NCI-H1092 treated with DMSO at 0.1 percent for 48 hours (cell line): ENCODE results near the gene SPATA9.
"Not testable (repeated sequence)": the region's sequence is repeated elsewhere in the genome, so short reads cannot be mapped to it uniquely, and the experiment has no call there.

Source experiments
- DNase-seq: peaks from one replicate; lab custom pipeline; 2025; lab: John Stamatoyannopoulos, UW

The SPATA9 gene

DNA sequence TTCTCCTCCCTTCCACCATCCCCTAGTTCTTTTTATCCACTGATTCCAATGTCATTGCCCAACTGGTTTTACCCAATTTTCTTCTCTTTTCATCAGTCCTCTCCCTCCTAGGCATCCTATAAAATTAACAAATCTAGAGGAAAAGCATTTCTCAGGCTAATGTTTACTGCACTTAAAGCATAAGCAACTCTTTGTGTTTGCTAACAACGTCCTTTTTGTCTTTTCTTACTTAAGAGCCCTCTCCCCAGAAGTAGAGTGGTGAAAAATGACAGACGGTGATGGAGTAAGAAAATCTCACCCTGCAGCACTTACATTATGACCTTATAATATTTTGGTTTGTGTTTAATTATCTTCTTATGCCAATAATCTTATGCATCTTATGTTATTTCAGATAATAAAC is 1.6 kb upstream of the SPATA9 start:
- no peak for DNase-seq

DNA sequence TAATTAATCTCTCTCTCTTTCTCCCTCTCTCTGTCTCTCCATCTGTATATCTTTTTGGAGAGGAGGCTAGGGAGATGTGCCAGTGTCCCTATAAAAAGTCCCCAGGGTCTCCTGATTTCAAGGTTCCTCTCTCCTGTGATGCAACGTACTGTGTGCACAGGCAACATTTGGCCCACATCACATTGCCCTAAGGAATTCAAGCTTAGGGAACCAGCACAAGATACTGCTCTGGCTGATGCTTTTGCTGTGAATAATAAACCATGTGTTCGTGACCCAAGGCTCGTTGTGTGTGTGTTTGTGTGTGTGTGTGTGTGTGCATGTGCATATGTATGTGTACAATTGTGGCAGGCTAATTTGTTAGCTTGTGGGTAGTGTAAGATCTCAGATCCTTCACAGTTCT is 9.7 kb downstream of the SPATA9 start:
- DNase-seq = no peak

DNA sequence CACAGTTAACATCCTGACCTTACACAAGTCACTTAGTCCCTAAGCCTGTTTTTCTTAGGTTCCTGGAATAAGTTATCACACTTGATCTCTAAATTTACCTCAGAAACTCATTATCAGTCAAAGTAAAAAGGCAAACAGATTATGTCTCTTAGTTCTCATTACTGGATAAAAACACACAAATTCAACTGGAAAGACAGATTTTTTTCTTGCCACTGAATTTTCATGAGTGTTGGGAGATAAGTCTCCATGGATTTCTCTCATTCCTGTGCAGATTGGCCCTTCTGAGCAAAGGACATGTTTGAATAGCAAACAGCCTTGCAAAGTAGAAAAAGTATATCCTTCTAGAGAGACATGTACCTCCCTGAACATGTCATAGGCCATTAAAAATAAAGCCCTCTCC is 10.2 kb downstream of the SPATA9 start:
- no peak for DNase-seq

DNA sequence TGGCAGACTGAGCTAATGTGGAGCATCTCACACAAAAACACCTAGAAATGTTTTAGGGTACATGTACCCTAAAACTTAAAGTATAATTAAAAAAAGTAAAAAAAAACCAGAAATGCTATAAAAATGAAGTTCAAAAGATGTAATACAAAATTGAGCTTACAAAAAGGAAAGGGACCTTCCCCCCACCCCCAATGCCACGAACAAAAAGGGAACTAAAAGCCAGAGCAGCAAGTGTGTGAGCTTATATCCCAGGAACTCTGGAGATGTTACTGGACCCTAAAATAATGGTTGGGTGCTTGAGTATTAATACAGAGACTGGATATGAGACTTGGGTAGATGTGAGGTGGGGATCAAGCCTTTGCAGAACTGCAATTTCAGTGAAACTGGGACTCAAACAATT is 11.0 kb downstream of the SPATA9 start:
- no peak for DNase-seq

DNA sequence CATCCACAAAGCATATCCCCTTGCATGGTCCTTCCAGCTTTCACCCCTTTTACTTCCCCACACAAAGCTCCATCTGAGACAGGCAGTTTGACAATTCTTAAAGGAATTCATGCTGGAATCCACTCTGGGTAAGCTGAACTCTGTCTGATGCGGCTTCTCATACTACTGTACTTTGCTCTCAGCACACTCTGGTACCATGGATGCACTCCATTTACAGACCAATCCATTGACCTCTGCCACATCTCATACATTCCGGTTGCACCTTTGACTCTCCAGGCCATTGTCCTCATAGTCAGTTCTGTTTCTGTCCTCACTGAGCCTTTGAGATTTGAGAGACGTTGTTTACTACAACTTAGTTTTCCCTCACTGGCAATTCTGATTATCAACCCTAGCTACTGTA is 12.2 kb downstream of the SPATA9 start:
- DNase-seq = no peak

DNA sequence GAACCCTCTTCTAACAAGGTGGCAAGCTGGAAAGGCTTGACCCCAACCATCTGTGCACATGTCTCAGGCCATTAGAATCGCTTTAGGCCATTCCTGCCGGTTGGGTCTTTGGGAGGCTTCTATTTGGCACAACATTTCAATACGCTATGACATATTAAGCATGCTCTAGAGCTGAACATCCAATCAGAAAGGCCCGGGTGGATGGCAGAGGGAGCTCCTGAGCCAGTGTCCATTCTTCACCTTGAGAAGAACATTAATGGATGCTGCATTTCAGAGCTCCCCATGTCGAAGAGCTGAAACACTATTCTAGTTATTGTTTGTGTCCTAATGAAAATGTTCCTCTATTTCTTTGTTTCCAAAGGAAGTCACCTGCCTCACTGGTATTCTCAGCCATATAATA is 12.8 kb downstream of the SPATA9 start:
- DNase-seq = no peak

DNA sequence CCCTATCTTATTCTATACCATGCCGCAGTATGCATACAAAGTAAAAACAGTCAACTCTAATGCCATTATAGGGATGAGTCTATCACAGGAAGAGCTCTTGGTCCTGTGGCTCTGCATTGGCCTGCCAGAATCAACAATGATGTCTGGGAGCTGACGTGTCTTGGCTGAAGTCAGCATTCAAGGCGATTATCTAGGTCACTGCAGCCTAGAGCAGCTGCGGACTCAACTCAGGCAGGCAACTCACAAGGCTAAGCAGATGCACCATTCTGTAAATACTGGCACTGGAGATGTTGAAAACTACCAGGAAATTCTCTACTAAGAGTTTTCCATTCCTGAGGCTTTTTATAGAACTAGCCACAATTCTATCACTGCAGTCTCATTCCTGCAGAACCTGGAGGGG is 13.3 kb downstream of the SPATA9 start:
- DNase-seq = no peak

DNA sequence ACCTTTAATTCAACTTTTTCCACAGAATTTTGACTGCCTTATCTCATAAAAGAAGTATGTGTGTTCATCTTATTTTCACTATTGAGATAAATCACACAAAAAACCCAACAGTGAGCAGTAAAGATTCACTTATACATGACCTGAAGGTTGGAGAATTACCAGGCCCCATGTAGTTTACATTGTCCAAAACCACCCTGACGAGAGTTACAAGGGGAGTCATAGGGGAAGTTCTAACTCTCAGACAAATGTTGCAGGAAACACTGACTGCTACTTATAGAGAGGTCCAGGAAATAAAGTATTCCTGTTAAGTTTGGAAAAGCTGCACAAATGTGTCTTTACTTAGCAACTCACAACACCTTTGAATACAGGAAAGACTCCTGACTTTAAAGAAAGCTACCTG is 14.1 kb downstream of the SPATA9 start:
- DNase-seq = no peak

DNA sequence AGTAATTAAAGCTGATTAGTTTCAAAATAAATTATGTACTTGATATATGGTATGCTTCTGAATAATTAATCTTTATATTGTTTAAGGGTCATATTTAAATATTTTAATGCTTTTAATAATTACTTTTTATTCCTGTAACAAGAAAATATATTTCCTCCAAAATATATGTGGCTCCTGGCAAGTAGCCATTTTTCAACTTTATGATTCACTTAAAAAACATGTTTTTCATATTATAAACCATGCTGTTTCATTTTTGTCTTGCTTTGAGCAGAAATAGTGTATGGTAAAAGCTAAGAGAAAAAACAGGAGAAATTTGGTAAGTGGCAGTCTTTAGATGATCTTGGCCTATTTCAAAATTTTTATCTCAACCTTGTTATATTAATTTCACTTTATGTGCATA is 14.6 kb downstream of the SPATA9 start:
- DNase-seq = no peak

DNA sequence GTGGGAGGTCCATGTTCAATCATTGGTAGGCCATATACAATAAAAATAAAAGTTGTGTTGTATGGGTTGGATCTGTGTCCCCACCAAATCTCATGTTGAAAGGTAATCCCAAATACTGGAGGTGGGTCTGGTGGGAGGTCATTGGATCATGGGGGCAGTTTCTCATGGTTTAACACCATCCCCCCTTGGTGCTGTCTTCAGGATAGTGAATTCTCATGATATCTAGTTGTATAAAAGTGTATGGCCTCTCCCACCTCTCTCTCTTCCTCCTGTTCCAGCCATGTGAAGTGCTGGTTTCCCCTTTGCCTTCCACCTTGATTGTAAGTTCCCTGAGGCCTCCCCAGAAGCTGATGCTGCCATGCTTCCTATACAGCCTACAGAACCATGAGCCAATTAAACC is 15.1 kb downstream of the SPATA9 start:
- DNase-seq = no peak

DNA sequence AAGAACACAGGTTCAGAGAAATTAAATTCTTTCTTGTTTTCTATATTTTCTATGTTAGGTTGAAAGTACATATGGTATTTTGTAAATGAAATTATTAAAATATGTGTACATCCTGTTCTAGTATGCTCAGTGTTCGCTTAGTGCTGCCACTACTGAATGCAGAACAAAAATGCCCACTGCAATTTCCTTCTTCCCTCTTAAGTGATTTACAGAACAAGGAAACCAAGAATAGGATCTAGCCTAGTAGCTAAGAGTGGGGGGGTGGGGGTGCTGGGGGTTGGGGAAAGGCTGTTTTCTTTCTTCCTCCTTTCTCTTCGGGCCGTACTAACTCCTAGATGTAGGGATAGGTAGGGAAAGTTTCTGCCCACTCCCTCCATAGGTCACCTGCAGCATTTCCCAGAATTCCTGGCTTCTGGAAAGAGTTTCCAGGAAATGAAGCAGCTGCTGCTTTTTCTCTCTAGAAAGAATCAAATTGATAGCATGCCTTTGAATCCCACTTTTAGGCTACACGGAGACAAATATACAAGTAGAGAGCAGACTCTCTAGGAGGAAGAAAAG is 15.7 kb downstream of the SPATA9 start:
- no peak for DNase-seq

DNA sequence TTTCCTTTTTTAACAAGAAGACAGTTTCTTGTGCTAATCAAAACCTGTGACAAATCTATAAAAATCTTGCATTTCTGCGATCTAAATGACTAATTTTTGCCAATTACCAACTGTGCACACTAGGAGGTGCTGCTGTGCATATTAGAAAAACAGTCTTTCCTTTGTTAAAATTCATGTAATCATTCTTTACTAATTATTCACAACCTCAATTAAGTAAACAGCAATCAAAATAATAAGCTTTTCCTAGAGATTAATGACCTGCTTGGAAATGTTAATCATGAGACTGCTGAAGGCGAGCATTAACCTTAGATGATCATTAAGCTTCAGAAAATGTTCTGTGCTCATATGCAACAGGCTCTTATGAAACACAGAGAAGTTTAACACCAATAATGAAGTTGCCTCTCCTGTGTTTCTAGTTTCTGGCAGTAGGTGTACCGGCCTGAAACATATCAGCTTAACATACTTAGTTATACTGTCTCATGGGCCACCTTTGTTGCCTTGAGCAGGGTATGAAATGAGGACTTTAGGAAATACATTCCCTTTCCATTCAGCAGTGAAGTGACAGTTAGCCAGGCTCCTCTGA is 18.5 kb downstream of the SPATA9 start:
- DNase-seq = no peak

DNA sequence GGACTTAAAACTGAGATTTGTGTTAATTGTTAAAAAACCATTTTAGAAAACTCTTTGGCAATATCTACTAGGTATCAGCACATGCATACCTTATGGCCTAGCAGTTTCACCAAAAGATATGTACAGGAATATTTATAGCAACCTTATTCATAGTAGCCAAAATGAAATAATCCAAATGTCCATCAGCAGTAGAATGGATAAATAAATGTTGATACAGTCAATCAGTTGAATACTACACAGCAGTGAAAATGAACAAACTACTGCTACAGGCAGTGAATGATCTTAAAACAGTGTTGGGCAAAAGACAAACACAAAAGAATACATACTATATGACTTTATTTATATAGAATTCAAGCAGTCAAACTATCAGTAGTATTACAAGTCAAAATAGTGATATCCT is 19.8 kb downstream of the SPATA9 start:
- DNase-seq = no peak

DNA sequence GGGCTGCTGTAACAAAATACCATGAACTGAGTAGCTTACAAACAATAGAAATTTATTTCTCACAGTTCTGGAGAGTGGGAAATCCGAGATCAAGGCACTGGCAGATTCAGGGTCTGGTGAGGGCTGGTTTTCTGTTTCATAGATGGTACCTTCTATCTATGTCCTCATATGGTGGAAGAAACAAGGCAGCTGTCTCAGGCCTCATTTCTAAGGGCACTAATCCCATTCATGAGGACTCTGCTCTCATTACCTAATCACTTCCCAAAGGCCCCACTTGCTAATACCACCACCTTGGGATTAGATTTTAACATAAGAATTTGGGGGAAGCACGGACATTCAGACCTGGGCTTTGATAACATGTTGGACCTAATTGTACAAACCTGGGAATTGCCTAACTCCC is 22.7 kb downstream of the SPATA9 start:
- no peak for DNase-seq

DNA sequence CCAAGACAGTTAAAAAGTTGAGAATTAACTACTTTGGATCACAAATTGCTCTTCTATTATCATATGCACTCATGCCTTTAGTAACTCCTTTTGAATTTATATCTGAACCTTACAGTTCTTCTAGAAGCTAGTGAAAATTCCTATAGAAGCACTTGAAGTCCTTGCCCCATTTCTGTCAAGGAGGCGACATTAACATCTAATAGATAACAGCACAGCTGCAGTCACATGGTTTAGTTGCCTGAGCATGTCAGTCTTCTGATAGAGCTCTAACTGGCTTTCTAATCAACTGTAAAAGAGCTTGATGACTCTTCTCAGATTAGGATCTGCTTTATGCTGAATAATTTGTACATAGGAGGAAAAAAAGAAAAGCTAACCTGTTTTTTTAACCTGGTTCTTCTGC is 27.2 kb downstream of the SPATA9 start:
- DNase-seq = no peak

DNA sequence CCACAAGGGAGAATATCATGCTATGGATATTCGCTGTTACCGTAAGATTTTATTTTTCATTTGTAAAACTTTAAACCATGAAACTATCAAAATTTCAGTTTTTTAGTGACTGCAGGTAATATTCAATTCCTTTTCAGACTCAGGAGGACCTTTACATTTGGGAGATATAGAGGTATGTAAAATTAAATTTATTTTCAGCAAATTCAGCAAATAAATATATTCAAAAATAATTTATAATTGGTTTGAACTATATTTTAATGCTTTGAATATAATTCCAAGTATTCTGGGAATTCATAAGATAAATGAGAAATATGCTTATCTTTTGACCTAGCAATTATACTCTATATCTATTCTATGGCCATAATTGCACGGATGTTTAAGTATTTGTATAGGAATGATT is 28.6 kb downstream of the SPATA9 start:
- no peak for DNase-seq

DNA sequence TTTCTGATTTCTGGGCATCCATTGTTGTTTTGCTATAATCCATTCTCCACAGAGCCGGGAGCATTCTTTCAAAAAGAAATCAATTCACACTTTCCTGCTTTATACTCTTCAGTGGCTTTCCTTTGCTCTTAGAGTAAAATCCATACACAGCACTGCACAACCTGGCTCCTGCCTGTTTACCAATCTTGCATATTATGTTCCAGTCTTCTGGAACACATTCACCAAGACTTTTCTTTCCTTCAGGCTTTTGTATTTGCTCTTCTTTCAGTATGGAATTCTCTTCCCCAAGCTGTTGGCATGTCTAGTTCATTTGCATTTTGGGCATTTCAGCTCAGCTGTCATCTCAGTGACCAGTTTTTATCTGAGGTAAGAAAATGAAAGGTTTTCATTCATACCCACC is 29.9 kb downstream of the SPATA9 start:
- DNase-seq = no peak

DNA sequence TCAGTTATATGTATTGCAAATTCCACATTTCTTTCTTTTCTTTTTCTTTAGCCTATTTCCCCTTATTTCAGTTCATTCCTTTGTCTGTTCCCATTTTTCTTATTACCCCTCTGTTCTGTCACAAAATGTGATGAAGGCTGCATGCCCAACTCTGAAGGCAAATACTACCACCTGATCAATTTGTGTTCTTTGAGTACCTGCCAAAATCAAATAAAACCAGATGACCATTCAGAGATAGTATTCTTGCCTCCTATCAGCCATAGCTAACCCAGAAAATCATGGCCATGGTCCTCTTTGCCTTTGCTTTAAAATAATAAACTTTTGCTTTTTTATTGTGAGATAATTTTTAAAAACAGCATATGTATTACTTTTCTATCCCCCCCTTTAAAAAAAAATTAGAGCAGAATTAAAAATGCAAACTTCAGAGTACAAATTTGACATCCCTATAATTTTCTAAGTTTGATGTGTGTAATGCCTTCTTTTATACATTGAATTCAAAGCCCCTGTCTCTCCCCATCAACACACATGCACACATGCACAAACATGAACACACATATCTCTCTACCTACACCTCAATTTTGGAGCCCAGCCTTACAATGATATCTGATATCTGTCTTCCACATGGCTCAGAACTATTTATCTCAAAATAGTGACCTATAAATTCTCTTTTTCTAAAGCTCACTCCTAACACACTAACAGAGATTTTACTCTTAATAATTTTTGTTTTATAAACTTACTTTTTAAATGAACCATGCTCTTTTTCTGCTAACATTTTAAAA is 32.8 kb downstream of the SPATA9 start:
- DNase-seq = peak; percentile 3

DNA sequence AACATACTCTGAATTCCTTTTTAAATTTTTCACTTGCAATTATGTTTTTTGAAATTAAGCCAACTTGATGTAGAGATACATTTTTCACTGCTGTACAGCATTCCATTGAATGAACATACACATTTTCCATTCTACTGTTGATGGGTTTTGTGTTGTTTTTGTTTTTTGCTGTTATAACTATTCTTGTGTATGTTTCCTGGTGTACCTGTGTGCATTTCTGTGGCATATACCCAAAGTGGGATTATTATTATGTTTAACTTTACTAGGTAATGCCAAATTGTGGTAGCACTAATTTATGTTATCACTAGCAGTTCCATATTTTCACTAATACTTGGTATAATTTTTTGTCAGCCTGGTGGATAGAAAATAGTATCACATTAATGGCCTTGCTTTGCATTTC is 33.5 kb downstream of the SPATA9 start:
- DNase-seq = no peak

DNA sequence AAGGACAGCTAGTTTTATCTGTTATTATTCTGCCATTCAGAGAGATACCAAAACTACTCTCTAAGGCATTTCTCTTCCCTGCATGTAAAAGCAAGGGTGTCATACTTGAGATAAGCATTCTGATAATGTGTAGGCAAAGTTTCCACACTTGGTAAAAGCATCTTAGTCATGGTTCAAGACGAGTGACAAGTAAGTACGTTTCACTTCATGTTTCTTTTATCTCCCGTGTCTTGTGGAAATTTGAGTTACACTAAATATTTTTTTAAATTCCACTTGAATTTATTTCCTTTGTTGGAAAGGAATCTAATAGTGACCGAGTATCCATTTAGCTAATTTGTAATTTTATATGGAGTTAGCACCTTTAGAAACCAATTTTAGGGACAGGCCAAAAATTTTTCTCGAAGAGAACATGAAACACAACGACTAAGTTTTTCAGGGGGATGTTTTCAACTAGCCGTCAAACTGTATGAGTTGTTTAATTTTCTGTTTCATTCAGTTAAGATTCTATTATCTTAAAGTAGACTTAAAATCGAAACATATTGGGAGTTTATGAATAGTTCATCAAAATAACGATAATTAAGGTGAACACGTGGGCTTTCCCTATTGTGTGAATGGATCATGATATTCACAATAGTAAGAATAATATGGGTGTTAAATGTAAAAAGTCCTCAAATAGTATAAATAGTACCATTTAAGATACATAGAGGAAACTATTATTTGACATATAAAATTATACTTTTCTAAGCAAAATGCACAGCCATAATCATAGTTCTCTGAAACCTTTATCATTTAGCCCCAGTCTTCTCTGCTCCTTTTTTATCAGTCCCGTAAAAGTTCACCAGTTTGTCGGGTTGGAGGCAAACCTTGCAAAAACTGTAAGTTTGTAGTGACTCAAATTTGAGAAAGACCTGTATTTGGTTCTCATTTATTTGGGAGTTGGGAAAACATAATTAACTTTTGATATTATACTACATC is 34.6 kb downstream of the SPATA9 start:
- no peak for DNase-seq

DNA sequence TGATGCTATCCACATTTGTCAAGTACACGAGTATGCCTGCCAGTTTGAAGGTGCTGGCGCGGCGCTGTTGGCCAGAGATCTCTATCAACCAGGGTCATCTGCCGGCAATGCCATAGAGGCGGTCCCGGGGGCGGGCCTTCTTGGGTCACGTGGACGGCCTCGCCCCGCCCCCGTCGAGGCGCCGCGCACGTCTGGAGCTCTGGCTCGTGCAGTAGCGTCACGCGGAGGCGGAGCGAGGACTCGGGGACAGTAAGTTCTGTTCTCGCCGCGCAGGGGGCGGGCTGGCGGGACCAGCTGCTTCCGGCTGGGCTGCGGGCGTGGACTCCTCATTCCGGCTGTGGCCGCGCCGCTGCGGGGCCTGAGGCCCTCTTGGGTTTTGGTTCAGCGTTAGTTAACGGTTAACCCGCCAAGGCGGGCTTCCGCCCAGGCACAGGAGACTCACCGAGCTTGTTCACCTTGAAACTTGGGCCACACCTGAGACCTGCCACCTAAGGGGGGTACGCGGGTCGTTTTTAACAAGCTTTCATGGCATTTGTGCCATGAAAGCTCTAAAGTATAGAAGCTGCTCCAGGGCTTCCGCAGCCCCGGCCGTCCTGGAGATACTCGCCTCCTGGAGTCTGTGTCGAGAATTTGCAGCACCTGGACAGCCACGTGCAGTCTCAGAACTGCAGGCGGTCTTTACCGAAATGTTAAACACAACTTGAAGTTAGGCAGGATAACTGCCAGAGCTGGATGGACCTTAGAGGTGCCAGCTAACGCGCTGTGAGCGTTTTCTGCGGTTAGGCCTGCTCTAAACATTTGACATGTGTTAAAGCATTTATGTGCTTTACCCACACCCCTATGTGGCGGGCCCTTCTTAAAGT is 36.0 kb downstream of the SPATA9 start, which contains the start of gene RFESD:
RFESD (plus strand) TSS at position 209 of the 863 bp plus-strand sequence. CDS start 5,495 bp downstream, outside the sequence.
- DNase-seq = peak; percentile 90

DNA sequence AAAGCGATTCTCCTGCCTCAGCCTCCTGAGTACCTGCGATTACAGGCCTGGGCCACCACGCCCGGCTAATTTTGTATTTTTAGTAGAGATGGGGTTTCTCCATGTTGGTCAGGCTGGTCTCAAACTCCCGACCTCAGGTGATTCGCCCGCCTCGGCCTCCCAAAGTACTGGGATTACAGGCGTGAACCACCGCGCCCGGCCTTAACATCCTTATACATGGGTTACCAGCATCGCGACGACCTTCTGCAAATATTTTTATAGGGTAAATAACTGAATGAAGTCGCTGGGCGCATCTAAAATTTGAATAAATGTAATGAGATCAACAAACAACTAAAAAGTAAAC is 36.6 kb downstream of the SPATA9 start:
- not testable (repeated sequence) for DNase-seq
